HEK293 (cell line): ENCODE data around the gene PDZD2.

Experiments
- CTCF ChIA-PET: fragments of 350-600 bp; formaldehyde crosslinking; extraction: SDS; loops from one replicate; lab custom pipeline; 2021; ENCODE audit warnings: antibody characterized with exemption; lab: Yijun Ruan, JAX
- POLR2A ChIA-PET: fragments of 300-600 bp; formaldehyde crosslinking; extraction: SDS; loops from one replicate; lab custom pipeline; 2020; ENCODE audit warnings: antibody characterized with exemption, inconsistent platforms; lab: Yijun Ruan, JAX
- H3K27ac ChIP-seq: fragments of 200-500 bp; sonication (Bioruptor generic); 2 replicates; pipeline ENCODE4 v1.5.1; 2014; ENCODE audit warnings: low read depth, low read length, control low read depth, inconsistent platforms; ENCODE audit errors: extremely low read depth
- H3K36me3 ChIP-seq, 2 experiments: fragments of 200-500 bp in 1 of 2; sonication (Bioruptor generic) in 1 of 2; 1 replicate in 1 of 2; 2 replicates in 1 of 2; pipeline ENCODE4 v1.5.1; 2014 to 2017; ENCODE audit warnings: inconsistent platforms in 2 of 2, low read length in 2 of 2; ENCODE audit not compliant: control insufficient read depth in 2 of 2, insufficient read depth in 1 of 2
- H3K4me1 ChIP-seq: fragments of 200-500 bp; sonication (Bioruptor generic); 2 replicates; pipeline ENCODE4 v1.5.1; 2014; ENCODE audit warnings: mild to moderate bottlenecking, low read length, inconsistent platforms; ENCODE audit not compliant: control insufficient read depth, insufficient read depth
- H3K4me3 ChIP-seq: 2 replicates; pipeline ENCODE4 v1.5.1; 2011; ENCODE audit warnings: low read depth, mild to moderate bottlenecking, control low read depth, low read length, moderate library complexity
- H3K9me3 ChIP-seq: fragments of 200-500 bp; sonication (Bioruptor generic); 2 replicates; pipeline ENCODE4 v1.5.1; 2014; ENCODE audit warnings: low read depth, low read length, inconsistent platforms; ENCODE audit not compliant: control insufficient read depth, insufficient read depth
- BCL11A ChIP-seq: fragments of 450-650 bp; formaldehyde crosslinking; IDR thresholded peaks from 2 replicates; pipeline ENCODE4 v1.5.1; 2016; ENCODE audit warnings: low read depth, missing biosample characterization, missing genetic modification characterization
- KLF1 ChIP-seq: fragments of 450-650 bp; formaldehyde crosslinking; IDR thresholded peaks from 2 replicates; pipeline ENCODE4 v1.5.1; 2016; ENCODE audit warnings: missing biosample characterization, missing genetic modification characterization
- MEIS1 ChIP-seq: sonication (generic); formaldehyde crosslinking; IDR thresholded peaks from 2 replicates; pipeline ENCODE4 v1.8.1; 2022; ENCODE audit warnings: missing genetic modification reagents, mild to moderate bottlenecking, borderline replicate concordance
- PRDM2 ChIP-seq: fragments of 450-650 bp; formaldehyde crosslinking; IDR thresholded peaks from 2 replicates; pipeline ENCODE4 v1.5.1; 2016; ENCODE audit warnings: missing biosample characterization, missing genetic modification characterization, borderline replicate concordance
- ZBTB17 ChIP-seq: fragments of 450-650 bp; formaldehyde crosslinking; IDR thresholded peaks from 2 replicates; pipeline ENCODE4 v1.5.1; 2016; ENCODE audit warnings: missing biosample characterization, missing genetic modification characterization
- ZFP37 ChIP-seq: fragments of 450-650 bp; formaldehyde crosslinking; IDR thresholded peaks from 2 replicates; pipeline ENCODE4 v1.5.1; 2016; ENCODE audit warnings: missing biosample characterization, missing genetic modification characterization
- ZNF112 ChIP-seq: fragments of 450-650 bp; formaldehyde crosslinking; IDR thresholded peaks from 2 replicates; pipeline ENCODE4 v1.5.0; 2017; ENCODE audit warnings: missing biosample characterization, missing genetic modification characterization
- ZNF121 ChIP-seq: fragments of 450-650 bp; formaldehyde crosslinking; IDR thresholded peaks from 2 replicates; pipeline ENCODE4 v1.5.1; 2016; ENCODE audit warnings: missing biosample characterization, missing genetic modification characterization
- ZNF133 ChIP-seq: fragments of 450-650 bp; formaldehyde crosslinking; IDR thresholded peaks from 2 replicates; pipeline ENCODE4 v1.5.1; 2016; ENCODE audit warnings: missing biosample characterization, missing genetic modification characterization
- ZNF223 ChIP-seq: fragments of 450-650 bp; formaldehyde crosslinking; IDR thresholded peaks from 2 replicates; pipeline ENCODE4 v1.5.1; 2016; ENCODE audit warnings: missing biosample characterization, missing genetic modification characterization
- ZNF404 ChIP-seq: fragments of 450-650 bp; formaldehyde crosslinking; IDR thresholded peaks from 2 replicates; pipeline ENCODE4 v1.5.1; 2017; ENCODE audit warnings: missing biosample characterization, missing genetic modification characterization
- ZNF544 ChIP-seq: fragments of 450-650 bp; formaldehyde crosslinking; IDR thresholded peaks from 2 replicates; pipeline ENCODE4 v1.5.0; 2017; ENCODE audit warnings: missing biosample characterization, missing genetic modification characterization
- ZNF596 ChIP-seq: fragments of 450-650 bp; IDR thresholded peaks from 2 replicates; pipeline ENCODE4 v1.5.0; 2018; ENCODE audit warnings: missing biosample characterization, mild to moderate bottlenecking, missing genetic modification characterization, moderate library complexity
- ZNF629 ChIP-seq: fragments of 450-650 bp; formaldehyde crosslinking; IDR thresholded peaks from 2 replicates; pipeline ENCODE4 v1.5.1; 2017; ENCODE audit warnings: missing biosample characterization, missing genetic modification characterization
- ZSCAN16 ChIP-seq: fragments of 450-650 bp; formaldehyde crosslinking; IDR thresholded peaks from 2 replicates; pipeline ENCODE4 v1.5.1; 2016; ENCODE audit warnings: missing biosample characterization, missing genetic modification characterization
- TF ChIP-seq, protein P1 (sequence below): fragments of 450-650 bp; formaldehyde crosslinking; optimal IDR thresholded peaks from 2 replicates; pipeline ENCODE3; 2016; ENCODE audit warnings: missing biosample characterization, mild to moderate bottlenecking, missing genetic modification characterization
- TF ChIP-seq, protein P2 (sequence below): fragments of 450-650 bp; formaldehyde crosslinking; IDR thresholded peaks from 2 replicates; pipeline ENCODE4 v1.5.1; 2016; ENCODE audit warnings: missing biosample characterization, missing genetic modification characterization

Gene PDZD2

GRCh38 chr5:32047056-32047455, 408.1 kb downstream of the PDZD2 start:
- no peaks in the 10 kb centered on the region; a peak in 1 of 3 replicates for H3K36me3 ChIP-seq
- no peak overlapping the region for H3K4me3 ChIP-seq
- TF ChIP-seq ZFP37 (tag by site-specific recombination) (no peak), PRDM2 (tag by site-specific recombination) (no peak), ZNF544 (tag by site-specific recombination) (no peak), ZSCAN16 (tag by site-specific recombination) (no peak), BCL11A (tag by site-specific recombination) (no peak), MEIS1 (CRISPR knock-in tag) (no peak), ZNF629 (no peak), ZNF133 (tag by site-specific recombination) (no peak), ZNF404 (no peak), ZNF121 (no peak), ZNF596 (tag by site-specific recombination) (no peak), ZBTB17 (no peak), ZNF223 (tag by site-specific recombination) (no peak), ZNF112 (tag by site-specific recombination) (no peak)
- TF ChIP-seq, protein P1, sequence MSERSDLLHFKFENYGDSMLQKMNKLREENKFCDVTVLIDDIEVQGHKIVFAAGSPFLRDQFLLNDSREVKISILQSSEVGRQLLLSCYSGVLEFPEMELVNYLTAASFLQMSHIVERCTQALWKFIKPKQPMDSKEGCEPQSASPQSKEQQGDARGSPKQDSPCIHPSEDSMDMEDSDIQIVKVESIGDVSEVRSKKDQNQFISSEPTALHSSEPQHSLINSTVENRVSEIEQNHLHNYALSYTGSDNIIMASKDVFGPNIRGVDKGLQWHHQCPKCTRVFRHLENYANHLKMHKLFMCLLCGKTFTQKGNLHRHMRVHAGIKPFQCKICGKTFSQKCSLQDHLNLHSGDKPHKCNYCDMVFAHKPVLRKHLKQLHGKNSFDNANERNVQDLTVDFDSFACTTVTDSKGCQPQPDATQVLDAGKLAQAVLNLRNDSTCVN (tag by site-specific recombination) = no peak
- ChIA-PET CTCF (interaction anchor here (1.1 to 1.4 kb wide), 2 partner anchors 10 to 12 kb away, joined by 3 to 7 read pairs; no protein-coding TSS in a partner anchor), POLR2A (no interaction called here)
- no peaks in the 10 kb centered on the region for H3K4me1 ChIP-seq
- no peak overlapping the region for H3K27ac ChIP-seq
- H3K9me3 ChIP-seq = no peaks in the 10 kb centered on the region

- TF ChIP-seq, protein P2, sequence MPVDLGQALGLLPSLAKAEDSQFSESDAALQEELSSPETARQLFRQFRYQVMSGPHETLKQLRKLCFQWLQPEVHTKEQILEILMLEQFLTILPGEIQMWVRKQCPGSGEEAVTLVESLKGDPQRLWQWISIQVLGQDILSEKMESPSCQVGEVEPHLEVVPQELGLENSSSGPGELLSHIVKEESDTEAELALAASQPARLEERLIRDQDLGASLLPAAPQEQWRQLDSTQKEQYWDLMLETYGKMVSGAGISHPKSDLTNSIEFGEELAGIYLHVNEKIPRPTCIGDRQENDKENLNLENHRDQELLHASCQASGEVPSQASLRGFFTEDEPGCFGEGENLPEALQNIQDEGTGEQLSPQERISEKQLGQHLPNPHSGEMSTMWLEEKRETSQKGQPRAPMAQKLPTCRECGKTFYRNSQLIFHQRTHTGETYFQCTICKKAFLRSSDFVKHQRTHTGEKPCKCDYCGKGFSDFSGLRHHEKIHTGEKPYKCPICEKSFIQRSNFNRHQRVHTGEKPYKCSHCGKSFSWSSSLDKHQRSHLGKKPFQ = no peak
- no peak for TF ChIP-seq KLF1 (tag by site-specific recombination)
- POLR2A ChIA-PET = no interaction called here
- CTCF ChIA-PET = interaction anchor here (1.0 kb wide), 1 partner anchor 387 kb away, joined by 3 read pairs; no protein-coding TSS in a partner anchor
Observed at GRCh38 chr5:32051796-32052195, 412.9 kb downstream of the PDZD2 start.

More at GRCh38 chr5:32051796-32052195, 412.9 kb downstream of the PDZD2 start:
- H3K36me3 ChIP-seq = no peaks in the 10 kb centered on the region
- no peak overlapping the region for H3K27ac ChIP-seq
- no peak overlapping the region for H3K4me3 ChIP-seq
- H3K9me3 ChIP-seq = no peaks in the 10 kb centered on the region
- no peaks in the 10 kb centered on the region for H3K4me1 ChIP-seq
